Mesodermal cell (in vitro differentiated cells): ENCODE measurements around the gene CMC4. TPM values are rescaled to one million over a fixed set of nuclear protein-coding genes. Genes with fewer than 3 reads are reported as not detected.

ENCODE experiments used
- H3K27ac ChIP-seq: 2 replicates; pipeline ENCODE4 v1.7.0; 2013; ENCODE audit warnings: mild to moderate bottlenecking, low read depth, low read length, moderate library complexity; ENCODE audit not compliant: severe bottlenecking
- H3K36me3 ChIP-seq: 2 replicates; pipeline ENCODE4 v1.7.1; 2013; ENCODE audit warnings: mild to moderate bottlenecking, low read length, moderate library complexity; ENCODE audit not compliant: control insufficient read depth, insufficient read depth
- H3K4me1 ChIP-seq: one replicate; pipeline ENCODE4 v1.7.1; 2013; ENCODE audit warnings: mild to moderate bottlenecking, low read length; ENCODE audit not compliant: insufficient read depth, control insufficient read depth, poor library complexity, severe bottlenecking
- H3K4me3 ChIP-seq: 2 replicates; pipeline ENCODE4 v1.7.0; 2013; ENCODE audit warnings: low read length, control low read depth, mild to moderate bottlenecking; ENCODE audit not compliant: insufficient read depth, poor library complexity, severe bottlenecking; ENCODE audit errors: extremely low read depth
- H3K9me3 ChIP-seq: 2 replicates; pipeline ENCODE4 v1.7.1; 2013; ENCODE audit warnings: mild to moderate bottlenecking, low read length, moderate library complexity; ENCODE audit not compliant: control insufficient read depth
- WGBS, 2 experiments: methylation state at CpG; one replicate each; pipeline ENCODE4 v1.1.5; 2013; ENCODE audit warnings: missing lambda C conversion rate in 2 of 2; ENCODE audit not compliant: insufficient coverage in 2 of 2; 5-methylcytosine and 5-hydroxymethylcytosine counted together
- polyA plus RNA-seq, 2 experiments: library from polyadenylated mRNA; stranded (reverse); fragments of 50-300 nt; gene quantifications; one replicate each; pipeline ENCODE4 v1.2.3, GENCODE V29; 2013

The CMC4 gene, protein sequence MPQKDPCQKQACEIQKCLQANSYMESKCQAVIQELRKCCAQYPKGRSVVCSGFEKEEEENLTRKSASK
- polyA plus RNA-seq (2013, experiment 1 of 2), result 12.0 TPM
- 7.6 TPM for polyA plus RNA-seq (2013, experiment 2 of 2)

DNA sequence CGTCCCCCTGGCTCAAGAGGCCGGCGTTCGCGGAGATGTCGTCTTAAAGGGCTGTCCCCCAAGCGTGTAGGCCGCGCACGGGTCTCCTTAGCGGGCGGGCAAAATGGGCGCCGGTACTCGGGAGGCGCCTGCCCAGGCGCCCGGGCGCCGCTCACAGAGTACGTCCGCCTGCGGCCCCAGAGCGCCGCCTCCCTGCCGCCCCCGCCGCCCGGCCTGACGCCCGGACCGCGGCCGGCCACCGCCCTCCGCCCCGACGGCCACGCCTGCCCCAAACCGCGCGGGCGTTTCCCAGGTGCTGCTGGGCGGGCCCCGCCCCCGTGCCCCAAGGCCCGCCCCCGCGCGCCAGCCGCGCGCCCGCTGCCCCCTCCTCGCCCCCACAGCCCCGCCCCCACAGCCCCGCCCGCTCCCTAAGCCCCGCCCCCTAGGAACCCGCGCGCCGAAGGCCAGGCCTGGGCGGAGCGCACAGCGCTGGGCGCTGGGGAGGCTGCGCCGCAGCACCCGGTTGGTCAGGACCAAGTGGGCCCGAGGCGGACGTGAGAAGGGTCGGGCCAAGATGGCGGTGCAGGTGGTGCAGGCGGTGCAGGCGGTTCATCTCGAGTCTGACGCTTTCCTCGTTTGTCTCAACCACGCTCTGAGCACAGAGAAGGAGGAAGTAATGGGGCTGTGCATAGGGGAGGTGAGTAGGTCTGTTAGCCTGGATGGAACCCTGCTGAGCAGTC lies at the start of gene CMC4, which contains the start of the genes BRCC3 and MTCP1:
Gene CMC4 (minus strand): TSS at position 162 of the 719 bp plus-strand sequence. CDS start 7,113 bp downstream, outside the sequence.
Gene BRCC3 (plus strand): TSS at position 534 of the 719 bp plus-strand sequence. CDS start 20 bp downstream, at position 554.
Gene MTCP1 (minus strand): TSS at position 162 of the 719 bp plus-strand sequence. CDS start 5,126 bp downstream, outside the sequence.
- Histone ChIP-seq H3K9me3 (no peaks in the 10 kb centered on the region), H3K36me3 (peaks cover 15% of the 10 kb centered on the region), H3K4me1 (peaks cover 6% of the 10 kb centered on the region), H3K4me3 (peak within 1 kb of the TSS; percentile 62), H3K27ac (peak within 1 kb of the TSS; percentile 29)
- WGBS, 2 experiments, result 0% methylated on average over 5 to 7 of the region's 81 CpGs

GRCh38 chrX:155115174-155115819 lies 44.4 kb upstream of the CMC4 start:
- 100% methylated on average over 1 of the region's 1 CpG; no CpG with 5 or more reads in 1 of the 2 experiments for WGBS, 2 experiments
- H3K27ac ChIP-seq, result no peak overlapping the region

GRCh38 chrX:155113097-155113496 lies 42.2 kb upstream of the CMC4 start:
- WGBS, 2 experiments, result no CpG with 5 or more reads among the region's 4 CpGs

More at GRCh38 chrX:155115174-155115819, 44.4 kb upstream of the CMC4 start:
- H3K36me3 ChIP-seq, result peaks cover 18% of the 10 kb centered on the region
- no peaks in the 10 kb centered on the region for H3K9me3 ChIP-seq
- no peaks in the 10 kb centered on the region for H3K4me1 ChIP-seq
- H3K4me3 ChIP-seq, result no peak overlapping the region

GRCh38 chrX:155112171-155112570 lies 41.2 kb upstream of the CMC4 start:
- H3K4me3 ChIP-seq, result no peak overlapping the region
- H3K9me3 ChIP-seq, result no peaks in the 10 kb centered on the region
- no peaks in the 10 kb centered on the region for H3K4me1 ChIP-seq
- no CpG with 5 or more reads among the region's 3 CpGs for WGBS, 2 experiments
- H3K36me3 ChIP-seq, result peaks cover 15% of the 10 kb centered on the region
- no peak overlapping the region for H3K27ac ChIP-seq

More at GRCh38 chrX:155113097-155113496, 42.2 kb upstream of the CMC4 start:
- Histone ChIP-seq H3K9me3 (no peaks in the 10 kb centered on the region), H3K36me3 (peaks cover 18% of the 10 kb centered on the region), H3K4me3 (no peak overlapping the region), H3K4me1 (no peaks in the 10 kb centered on the region), H3K27ac (no peak overlapping the region)

DNA sequence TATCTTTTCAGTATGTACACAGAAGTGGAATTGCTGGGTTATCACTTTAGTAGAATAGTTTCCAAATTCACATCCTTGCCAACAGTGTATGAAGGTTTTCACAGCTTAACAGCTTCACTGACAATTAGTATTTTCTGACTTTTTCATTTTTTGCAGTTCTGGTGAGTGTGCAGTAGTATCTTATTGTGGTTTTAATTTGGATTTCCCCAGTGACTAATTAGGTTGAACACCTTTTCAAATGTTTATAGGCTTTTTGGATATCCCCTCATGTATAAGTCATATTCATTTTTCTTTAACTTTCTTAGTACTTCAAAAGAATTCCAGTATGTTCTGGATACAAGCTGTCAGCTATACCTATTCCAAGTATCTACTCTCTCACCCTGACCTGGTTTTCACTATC lies 37.5 kb upstream of the CMC4 start:
- peaks cover 6% of the 10 kb centered on the region for H3K36me3 ChIP-seq
- no peaks in the 10 kb centered on the region for H3K4me1 ChIP-seq

DNA sequence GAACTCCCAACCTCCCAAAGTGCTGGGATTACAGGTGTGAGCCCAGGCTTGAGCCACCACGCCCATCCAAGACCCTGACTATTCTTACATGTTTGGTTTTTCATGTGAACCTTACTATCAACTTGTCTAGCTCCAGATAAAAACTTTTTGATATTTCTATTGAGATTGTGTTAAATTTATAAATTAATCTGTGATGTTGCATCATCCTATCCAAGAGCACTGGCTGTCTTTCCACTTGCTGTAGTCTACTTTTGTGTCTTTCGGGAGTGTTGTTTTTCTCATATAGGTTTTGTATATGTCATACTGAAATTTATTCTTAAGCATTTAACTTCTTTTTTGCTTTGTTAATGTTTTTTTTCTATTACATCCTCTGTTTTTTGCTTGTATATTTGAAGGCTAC lies 35.0 kb upstream of the CMC4 start:
- no peak overlapping the region for H3K4me3 ChIP-seq
- H3K27ac ChIP-seq, result no peak overlapping the region
- no peaks in the 10 kb centered on the region for H3K9me3 ChIP-seq
- peaks cover 3% of the 10 kb centered on the region for H3K36me3 ChIP-seq
- H3K4me1 ChIP-seq, result no peaks in the 10 kb centered on the region
- WGBS, 2 experiments, result no CpG with 5 or more reads among the region's 2 CpGs

More for the DNA sequence above, 37.5 kb upstream of the CMC4 start:
- Histone ChIP-seq H3K27ac (no peak overlapping the region), H3K9me3 (no peaks in the 10 kb centered on the region), H3K4me3 (no peak overlapping the region)

GRCh38 chrX:155094468-155095061 lies 23.6 kb upstream of the CMC4 start:
- no peaks in the 10 kb centered on the region for H3K9me3 ChIP-seq
- no peaks in the 10 kb centered on the region for H3K4me1 ChIP-seq
- no CpG with 5 or more reads among the region's 4 CpGs for WGBS, 2 experiments
- no peak overlapping the region for H3K4me3 ChIP-seq
- H3K36me3 ChIP-seq, result peaks cover 22% of the 10 kb centered on the region
- no peak overlapping the region for H3K27ac ChIP-seq

GRCh38 chrX:155086961-155087735 lies 16.2 kb upstream of the CMC4 start:
- Histone ChIP-seq H3K36me3 (peaks cover 26% of the 10 kb centered on the region), H3K27ac (no peak overlapping the region)
- WGBS, 2 experiments, result 92 to 98% methylated on average over 12 to 15 of the region's 26 CpGs

GRCh38 chrX:155086202-155086840 lies 15.4 kb upstream of the CMC4 start:
- WGBS, 2 experiments, result 33 to 73% methylated on average over 1 to 10 of the region's 24 CpGs
- H3K27ac ChIP-seq, result no peak overlapping the region
- no peaks in the 10 kb centered on the region for H3K4me1 ChIP-seq
- H3K9me3 ChIP-seq, result no peaks in the 10 kb centered on the region
- H3K4me3 ChIP-seq, result no peak overlapping the region
- peaks cover 26% of the 10 kb centered on the region for H3K36me3 ChIP-seq

More at GRCh38 chrX:155086961-155087735, 16.2 kb upstream of the CMC4 start:
- no peaks in the 10 kb centered on the region for H3K4me1 ChIP-seq
- no peaks in the 10 kb centered on the region for H3K9me3 ChIP-seq
- H3K4me3 ChIP-seq, result no peak overlapping the region
